Measurements from ENCODE around the gene NEURL1.

Gene NEURL1

DNA sequence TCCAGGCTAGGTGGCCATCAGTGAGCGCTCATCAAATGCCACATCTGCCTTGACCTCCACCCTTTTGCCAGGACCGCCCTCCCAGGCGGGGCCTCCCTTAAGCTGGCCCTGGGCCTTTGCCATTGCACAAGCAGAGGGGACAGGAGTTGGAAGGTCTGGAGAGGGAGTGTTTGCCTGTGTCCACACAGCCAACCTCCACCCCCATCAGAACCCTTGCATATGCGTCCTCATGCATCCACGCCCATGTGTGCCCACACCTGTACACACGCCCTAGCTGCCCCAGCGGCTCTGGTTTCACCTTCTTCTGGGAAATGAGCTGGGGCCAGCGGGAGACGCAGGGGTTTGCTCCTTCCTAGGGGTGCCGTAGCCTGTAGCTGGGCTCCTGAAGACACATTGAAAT is 64.0 kb downstream of the NEURL1 start:
- DNase-seq (ENCODE audit: low read depth), result no peak
- TF ChIP-seq, protein P1, sequence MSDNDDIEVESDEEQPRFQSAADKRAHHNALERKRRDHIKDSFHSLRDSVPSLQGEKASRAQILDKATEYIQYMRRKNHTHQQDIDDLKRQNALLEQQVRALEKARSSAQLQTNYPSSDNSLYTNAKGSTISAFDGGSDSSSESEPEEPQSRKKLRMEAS (IDR thresholded peaks at IDR 0.05; ENCODE audit: low read depth, low read length), result no peak
- TF ChIP-seq CTCF (IDR thresholded peaks at IDR 0.05; ENCODE audit: low read depth, low read length) (no peak), POLR2A (IDR thresholded peaks at IDR 0.05; ENCODE audit: extremely low read depth, insufficient read length) (no peak), MYC (IDR thresholded peaks at IDR 0.05; ENCODE audit: low read depth, low read length) (no peak)
- H3K4me3 ChIP-seq (ENCODE audit: low read depth, low read length), result no peak overlapping the region

- peak; percentile 42 for DNase-seq (ENCODE audit: low read depth)
- TF ChIP-seq POLR2A (IDR thresholded peaks at IDR 0.05; ENCODE audit: extremely low read depth, insufficient read length) (no peak), MYC (IDR thresholded peaks at IDR 0.05; ENCODE audit: low read depth, low read length) (no peak), CTCF (IDR thresholded peaks at IDR 0.05; ENCODE audit: low read depth, low read length) (no peak)
- TF ChIP-seq, protein P1 (IDR thresholded peaks at IDR 0.05; ENCODE audit: low read depth, low read length), result no peak
- H3K4me3 ChIP-seq (ENCODE audit: low read depth, low read length), result no peak overlapping the region
Observed at GRCh38 chr10:103558911-103559310, 65.4 kb downstream of the NEURL1 start.

- no peak overlapping the region for H3K4me3 ChIP-seq (ENCODE audit: low read depth, low read length)
- DNase-seq (ENCODE audit: low read depth), result no peak
- TF ChIP-seq, protein P1 (IDR thresholded peaks at IDR 0.05; ENCODE audit: low read depth, low read length), result no peak
- no peak for TF ChIP-seq MYC (IDR thresholded peaks at IDR 0.05; ENCODE audit: low read depth, low read length)
- TF ChIP-seq POLR2A (IDR thresholded peaks at IDR 0.05; ENCODE audit: extremely low read depth, insufficient read length), result no peak
- TF ChIP-seq CTCF (IDR thresholded peaks at IDR 0.05; ENCODE audit: low read depth, low read length), result no peak
Observed at GRCh38 chr10:103559776-103560175, 66.3 kb downstream of the NEURL1 start.

GRCh38 chr10:103560886-103561285 is 67.4 kb downstream of the NEURL1 start:
- TF ChIP-seq MYC (IDR thresholded peaks at IDR 0.05; ENCODE audit: low read depth, low read length) (no peak), CTCF (IDR thresholded peaks at IDR 0.05; ENCODE audit: low read depth, low read length) (no peak), POLR2A (IDR thresholded peaks at IDR 0.05; ENCODE audit: extremely low read depth, insufficient read length) (no peak)
- TF ChIP-seq, protein P1 (IDR thresholded peaks at IDR 0.05; ENCODE audit: low read depth, low read length), result no peak
- no peak for DNase-seq (ENCODE audit: low read depth)

DNA sequence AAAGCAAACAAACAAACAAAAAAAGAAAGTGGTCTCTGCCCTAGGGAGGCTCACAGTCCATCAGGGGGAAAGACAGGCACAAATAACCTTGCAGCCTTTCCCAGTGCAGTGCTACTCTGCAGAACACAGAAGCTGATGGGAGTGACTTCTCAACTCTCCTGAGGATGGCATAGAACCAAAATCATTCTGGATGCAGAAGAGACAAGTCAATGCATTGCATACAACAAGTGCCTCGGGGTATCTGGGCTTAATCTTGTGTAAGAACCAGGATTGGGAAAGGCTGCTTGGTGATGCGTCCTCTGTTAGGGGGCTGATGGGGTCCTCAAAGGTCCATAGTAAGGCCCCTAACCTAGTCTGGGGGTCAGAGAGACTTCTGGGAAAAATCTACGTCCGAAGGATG is 68.9 kb downstream of the NEURL1 start:
- no peak overlapping the region for H3K4me3 ChIP-seq (ENCODE audit: low read depth, low read length)
- no peak for TF ChIP-seq MYC (IDR thresholded peaks at IDR 0.05; ENCODE audit: low read depth, low read length)
- TF ChIP-seq, protein P1 (IDR thresholded peaks at IDR 0.05; ENCODE audit: low read depth, low read length), result no peak
- TF ChIP-seq CTCF (IDR thresholded peaks at IDR 0.05; ENCODE audit: low read depth, low read length), result no peak
- no peak for DNase-seq (ENCODE audit: low read depth)

More at GRCh38 chr10:103560886-103561285, 67.4 kb downstream of the NEURL1 start:
- no peak overlapping the region for H3K4me3 ChIP-seq (ENCODE audit: low read depth, low read length)

Measured in NB4 (cell line).